ENCODE results near the gene ZSWIM6.

Gene ZSWIM6

DNA sequence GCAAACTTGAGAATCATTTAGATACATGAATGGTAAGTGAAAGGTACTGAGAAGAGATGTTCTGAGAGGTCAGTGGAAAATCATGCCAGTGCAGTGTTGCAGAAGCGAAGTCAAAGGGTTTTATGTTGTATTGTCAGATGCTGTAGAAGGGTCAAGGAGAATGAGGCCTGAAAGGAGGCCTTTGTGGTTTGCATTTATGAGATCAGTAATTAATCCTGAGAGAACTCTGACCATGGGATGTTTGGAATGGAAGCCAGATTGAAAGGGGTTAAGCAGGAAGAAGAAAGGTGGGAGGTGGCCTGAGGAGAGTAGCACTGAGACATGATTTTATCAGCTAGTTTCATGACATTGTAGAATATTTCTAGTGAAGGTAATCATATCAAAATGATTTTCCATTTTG is 97.8 kb downstream of the ZSWIM6 start:
- no peak overlapping the region for H3K4me3 ChIP-seq (ENCODE audit: low read length)
- TF ChIP-seq, protein P1, sequence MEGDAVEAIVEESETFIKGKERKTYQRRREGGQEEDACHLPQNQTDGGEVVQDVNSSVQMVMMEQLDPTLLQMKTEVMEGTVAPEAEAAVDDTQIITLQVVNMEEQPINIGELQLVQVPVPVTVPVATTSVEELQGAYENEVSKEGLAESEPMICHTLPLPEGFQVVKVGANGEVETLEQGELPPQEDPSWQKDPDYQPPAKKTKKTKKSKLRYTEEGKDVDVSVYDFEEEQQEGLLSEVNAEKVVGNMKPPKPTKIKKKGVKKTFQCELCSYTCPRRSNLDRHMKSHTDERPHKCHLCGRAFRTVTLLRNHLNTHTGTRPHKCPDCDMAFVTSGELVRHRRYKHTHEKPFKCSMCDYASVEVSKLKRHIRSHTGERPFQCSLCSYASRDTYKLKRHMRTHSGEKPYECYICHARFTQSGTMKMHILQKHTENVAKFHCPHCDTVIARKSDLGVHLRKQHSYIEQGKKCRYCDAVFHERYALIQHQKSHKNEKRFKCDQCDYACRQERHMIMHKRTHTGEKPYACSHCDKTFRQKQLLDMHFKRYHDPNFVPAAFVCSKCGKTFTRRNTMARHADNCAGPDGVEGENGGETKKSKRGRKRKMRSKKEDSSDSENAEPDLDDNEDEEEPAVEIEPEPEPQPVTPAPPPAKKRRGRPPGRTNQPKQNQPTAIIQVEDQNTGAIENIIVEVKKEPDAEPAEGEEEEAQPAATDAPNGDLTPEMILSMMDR (IDR thresholded peaks at IDR 0.05; ENCODE audit: insufficient read depth, low read depth, low read length, missing control alignments), result no peak
- DNase-seq (ENCODE audit: low read depth), result no peak

DNA sequence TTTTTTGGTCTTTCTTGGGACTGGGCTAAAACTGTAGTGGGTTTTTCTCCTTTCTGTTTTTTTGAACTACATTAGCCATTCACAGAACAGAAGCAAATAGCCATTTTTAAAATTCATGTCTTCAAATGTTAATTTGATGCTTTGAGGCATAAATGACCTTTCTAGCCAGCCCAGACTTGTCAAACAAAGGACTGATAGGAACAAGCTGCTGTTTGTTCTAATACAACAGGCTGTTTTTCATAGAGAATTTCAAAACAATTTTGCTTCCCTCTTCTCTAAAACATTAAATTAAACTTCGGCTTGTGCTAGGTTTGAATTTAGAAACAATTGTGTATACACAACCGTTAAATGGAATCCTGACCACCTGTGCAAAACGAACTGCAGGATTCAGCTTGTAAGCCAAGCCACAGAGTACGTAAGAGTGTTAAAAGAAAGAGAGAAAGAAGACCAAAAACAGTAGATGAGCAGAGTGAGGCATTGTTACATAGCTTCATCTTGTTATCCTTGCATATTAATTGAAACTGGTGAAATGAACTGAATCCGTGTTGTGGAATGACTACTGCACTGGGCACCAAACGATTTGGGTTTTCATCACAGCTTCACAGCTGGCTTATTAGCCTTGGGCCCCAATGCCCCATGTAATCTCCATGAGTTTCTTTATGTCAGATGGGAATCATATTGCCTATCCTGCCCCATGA is 100.0 kb downstream of the ZSWIM6 start:
- TF ChIP-seq, protein P1 (IDR thresholded peaks at IDR 0.05; ENCODE audit: insufficient read depth, low read depth, low read length, missing control alignments), result no peak
- H3K4me3 ChIP-seq (ENCODE audit: low read length), result no peak overlapping the region
- peak; percentile 26 for DNase-seq (ENCODE audit: low read depth)

DNA sequence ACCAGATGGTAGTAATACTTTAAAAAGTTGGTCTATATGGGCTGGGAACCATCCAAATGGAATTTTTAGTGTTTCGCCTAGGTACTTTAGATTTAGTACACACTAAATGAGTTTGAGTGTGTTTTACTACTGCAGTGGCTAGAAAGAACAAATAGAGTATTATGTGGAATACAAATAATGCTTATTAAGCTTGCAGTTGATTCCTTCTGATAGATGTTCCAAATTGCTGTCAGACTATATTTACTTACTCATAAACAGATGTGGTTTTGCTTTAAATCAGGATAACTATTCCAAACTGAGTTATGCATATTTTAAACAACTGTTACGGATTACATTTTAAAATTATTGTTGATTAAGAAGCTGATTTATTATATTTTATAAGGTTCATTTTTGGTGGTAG is 103.3 kb downstream of the ZSWIM6 start:
- TF ChIP-seq, protein P1 (IDR thresholded peaks at IDR 0.05; ENCODE audit: insufficient read depth, low read depth, low read length, missing control alignments), result no peak
- no peak overlapping the region for H3K4me3 ChIP-seq (ENCODE audit: low read length)
- DNase-seq (ENCODE audit: low read depth), result no peak

DNA sequence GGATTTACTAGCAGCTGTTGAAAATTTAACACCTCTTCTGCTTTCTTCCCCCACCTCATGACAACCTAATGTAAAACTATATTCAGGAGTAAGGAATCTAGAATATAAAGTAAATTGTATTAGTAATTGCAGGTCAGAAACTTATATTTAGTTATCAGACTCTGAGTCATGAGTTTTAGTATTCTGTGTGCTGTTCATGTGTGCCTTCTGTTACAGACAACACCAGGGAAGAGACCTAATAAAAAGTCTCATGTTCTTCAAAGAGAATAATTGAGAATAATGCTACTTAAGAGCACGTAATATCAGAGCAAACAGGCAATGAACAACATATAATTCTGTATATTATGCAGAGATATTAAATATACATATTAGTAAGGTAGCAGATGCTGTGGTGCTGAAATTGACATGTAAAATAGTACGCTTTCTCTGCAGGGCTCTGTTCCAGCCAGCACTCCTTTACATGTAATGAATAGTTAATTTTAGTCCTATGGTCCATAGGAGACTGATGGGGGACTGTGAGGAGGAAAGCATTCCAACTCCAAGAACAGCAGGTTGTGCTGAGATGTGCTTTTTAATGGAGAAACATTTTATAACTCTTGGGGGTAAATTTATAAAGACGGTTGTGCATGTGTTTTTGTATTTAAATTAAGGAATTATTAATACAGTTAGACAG is 106.4 kb downstream of the ZSWIM6 start:
- TF ChIP-seq, protein P1 (IDR thresholded peaks at IDR 0.05; ENCODE audit: insufficient read depth, low read depth, low read length, missing control alignments), result no peak
- peak; percentile 22 for DNase-seq (ENCODE audit: low read depth)
- H3K4me3 ChIP-seq (ENCODE audit: low read length), result no peak overlapping the region

DNA sequence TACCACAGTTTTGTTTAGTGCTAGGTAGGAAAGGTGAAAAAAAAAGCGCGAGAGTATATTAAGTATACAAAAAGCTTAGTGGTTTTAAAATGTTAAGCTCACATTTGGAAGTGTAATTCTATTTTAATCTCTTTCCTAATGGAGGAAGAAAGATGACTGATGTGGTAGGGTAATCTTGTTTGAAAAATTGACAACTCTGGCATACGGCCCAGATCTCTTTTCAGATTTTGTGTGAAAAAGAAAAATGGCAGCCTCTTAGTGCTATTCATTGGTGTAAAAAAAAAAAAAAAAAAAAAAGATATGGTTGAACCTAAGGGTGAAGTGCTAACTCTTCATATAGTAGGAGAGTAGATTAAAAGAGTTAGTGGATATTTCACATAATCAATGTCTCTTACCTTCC is 108.0 kb downstream of the ZSWIM6 start:
- H3K4me3 ChIP-seq (ENCODE audit: low read length), result no peak overlapping the region
- DNase-seq (ENCODE audit: low read depth), result peak; percentile 14
- TF ChIP-seq, protein P1 (IDR thresholded peaks at IDR 0.05; ENCODE audit: insufficient read depth, low read depth, low read length, missing control alignments), result no peak

- peak; percentile 76 for DNase-seq (ENCODE audit: low read depth)
- TF ChIP-seq, protein P1 (IDR thresholded peaks at IDR 0.05; ENCODE audit: insufficient read depth, low read depth, low read length, missing control alignments), result no peak
- H3K4me3 ChIP-seq (ENCODE audit: low read length), result no peak overlapping the region
These were observed 108.5 kb downstream of the ZSWIM6 start for GRCh38 chr5:61440596-61440995.
